Left forelimb (tissue), 1 donor: Measurements from ENCODE around the gene DYRK1B.
"Not testable (repeated sequence)": the region's sequence is repeated elsewhere in the genome, so short reads cannot be mapped to it uniquely, and the experiment has no call there.

Experiments used
- DNase-seq: peaks from one replicate; pipeline ENCODE4 v3.0.0-alpha.2; 2018; ENCODE audit warnings: low spot score

Gene DYRK1B

DNA sequence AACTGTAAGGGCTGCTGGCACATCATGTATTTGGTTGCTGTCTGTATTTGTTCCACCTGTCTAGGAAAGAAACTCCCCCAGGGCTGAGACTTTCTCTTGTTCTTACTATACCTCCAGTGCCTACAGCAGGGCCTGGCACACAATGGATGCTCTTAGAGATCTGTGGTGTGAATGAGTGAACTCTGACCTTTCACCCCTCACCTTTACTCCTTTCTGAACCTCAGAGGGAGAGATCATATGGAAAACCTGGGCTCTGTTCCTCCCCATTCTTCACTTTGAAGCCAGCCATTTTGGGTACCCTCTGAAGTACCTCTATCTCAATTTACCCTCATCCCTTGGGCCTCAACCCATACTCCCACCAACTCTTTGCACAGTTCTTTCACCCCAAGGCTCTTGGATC lies 3.1 kb downstream of the DYRK1B start:
- DNase-seq, result no peak

DNA sequence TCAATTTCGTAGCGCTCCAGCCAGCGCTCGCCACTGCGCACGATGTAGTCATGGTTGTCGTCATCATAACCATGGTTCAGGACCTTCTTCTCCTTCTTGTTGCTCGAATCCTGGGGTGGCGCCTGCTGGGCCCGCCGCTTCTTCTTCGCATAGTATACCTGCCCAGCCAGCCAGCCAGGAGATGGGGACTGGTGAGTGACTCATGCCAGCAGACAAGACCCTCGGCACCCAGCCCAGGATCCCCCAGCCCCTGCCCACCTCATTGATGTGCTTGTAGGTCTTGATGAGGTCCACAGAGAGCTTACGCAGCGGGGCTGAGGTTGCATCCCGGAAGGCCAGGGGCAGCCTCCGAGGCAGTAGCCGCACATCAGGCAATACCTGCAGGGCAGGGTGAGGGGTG lies 3.6 kb downstream of the DYRK1B start:
- DNase-seq, result no peak

GRCh38 chr19:39829702-39830275 lies 4.2 kb downstream of the DYRK1B start:
- DNase-seq, result no peak

DNA sequence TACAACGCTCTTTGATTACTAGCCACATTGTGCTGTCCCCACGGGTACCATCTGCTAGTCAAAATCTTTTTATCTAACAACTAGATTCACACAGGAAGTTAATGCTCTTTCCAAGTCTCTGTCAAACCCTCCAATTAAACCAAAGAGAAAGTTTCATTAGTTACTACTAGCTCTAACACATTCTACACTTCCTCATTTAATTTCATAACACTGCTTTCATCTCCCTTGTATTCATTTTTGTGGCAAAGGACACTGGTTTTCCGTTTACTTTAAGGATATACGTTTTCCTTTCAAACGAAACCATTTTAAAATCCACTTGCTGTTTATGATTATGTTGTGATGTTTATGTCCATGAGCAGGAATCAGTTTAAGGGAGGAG lies 5.3 kb downstream of the DYRK1B start:
- DNase-seq, result no peak

DNA sequence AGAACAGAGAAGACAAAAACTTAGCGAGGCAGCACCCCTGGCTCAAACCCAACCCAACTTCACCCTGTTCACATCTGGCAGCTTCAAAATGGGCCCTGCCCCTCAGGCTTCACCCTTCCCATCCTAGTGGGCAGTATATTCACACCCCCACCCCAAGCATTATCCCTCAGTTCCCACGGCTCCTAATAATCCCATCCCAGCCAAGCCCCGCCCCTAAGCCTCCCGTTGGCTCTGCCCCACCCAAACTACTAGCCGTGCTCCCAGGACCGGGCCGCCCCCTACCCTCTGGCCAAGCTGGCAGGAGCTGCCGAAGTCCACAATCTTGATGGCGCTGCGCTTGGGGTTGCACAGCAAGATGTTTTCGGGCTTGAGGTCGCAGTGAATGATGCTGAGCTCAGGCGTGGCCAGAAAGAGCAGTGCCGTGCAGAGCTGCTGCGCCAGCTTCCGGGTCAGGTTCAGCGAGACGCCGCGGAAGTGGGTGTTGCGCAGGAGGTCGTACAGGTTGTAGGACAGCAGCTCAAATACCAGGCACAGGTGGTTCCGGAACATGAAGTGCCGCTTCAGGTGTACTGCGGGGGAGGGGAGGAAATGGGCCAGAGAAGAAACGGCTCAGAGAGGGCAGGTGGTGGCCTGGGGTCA lies 5.8 kb downstream of the DYRK1B start:
- DNase-seq, result no peak

DNA sequence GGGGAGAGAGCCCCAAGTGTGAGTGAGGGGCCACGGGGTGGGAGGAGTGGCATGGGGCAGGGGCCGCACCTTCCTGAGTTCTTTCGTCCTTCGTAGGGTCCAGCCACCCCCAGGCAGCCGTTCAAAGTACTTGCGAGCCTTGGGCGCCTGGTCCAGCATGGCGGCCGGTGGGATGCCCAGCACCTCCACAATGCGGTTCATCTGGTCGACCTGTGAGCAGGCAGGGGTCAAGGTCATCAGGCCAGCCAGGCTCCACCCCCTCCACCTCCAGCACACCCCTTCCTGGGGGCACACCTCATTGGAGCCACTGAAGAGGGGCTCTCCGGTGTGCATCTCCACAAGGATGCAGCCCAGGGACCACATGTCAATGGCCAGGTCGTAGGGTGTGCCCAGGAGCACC lies 6.7 kb downstream of the DYRK1B start:
- DNase-seq, result no peak

GRCh38 chr19:39826311-39826945 lies 7.5 kb downstream of the DYRK1B start:
- DNase-seq, result no peak

- no peak for DNase-seq
Observed at GRCh38 chr19:39825531-39826076, 8.4 kb downstream of the DYRK1B start.

- no peak for DNase-seq
Observed at GRCh38 chr19:39825093-39825463, 8.9 kb downstream of the DYRK1B start.

DNA sequence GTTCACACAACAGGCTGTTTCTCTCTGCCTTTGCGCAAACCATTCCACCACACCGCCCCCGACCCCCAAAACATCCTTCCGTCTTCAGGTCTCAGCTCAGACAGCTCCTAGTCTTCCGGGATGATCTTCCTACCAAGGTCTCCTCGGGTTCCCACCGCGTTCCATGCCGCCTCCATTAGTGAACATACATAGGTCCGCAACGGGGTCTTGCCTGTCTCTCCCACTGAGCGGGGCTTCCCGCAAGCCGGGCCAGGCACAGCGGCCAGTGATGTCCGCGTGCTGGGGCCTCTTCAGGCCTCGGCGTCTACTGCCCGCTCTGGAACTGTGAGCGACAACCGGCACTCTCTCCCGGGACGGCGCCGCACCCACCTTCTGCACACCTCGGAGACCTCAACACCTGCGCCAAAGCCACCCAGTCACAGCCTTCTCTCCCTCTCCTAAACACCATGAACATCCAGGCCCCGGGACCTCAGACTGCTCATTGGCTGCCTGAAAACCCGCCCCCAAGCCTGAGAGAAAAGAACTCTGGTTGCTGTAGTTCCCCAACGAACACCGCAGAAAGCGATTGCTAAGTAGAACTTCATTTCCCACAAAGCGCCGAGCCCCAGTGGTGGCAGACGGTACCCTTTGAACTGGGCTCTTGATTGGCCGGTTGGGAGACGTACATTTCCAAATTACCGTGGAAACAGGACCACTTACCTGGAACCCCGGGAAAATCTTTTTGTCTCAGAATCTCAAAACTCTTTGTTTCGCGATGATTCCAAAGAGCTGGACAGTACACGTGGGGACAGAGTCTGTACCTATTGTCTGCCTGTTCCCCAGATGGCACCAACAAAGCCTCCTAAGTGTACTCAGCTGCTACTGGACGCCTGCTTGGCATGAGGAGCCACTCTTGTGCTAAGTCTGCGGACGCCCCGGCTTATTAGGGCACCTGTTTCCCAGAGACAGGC lies 9.5 kb downstream of the DYRK1B start:
- DNase-seq, result peak; percentile 88

GRCh38 chr19:39823686-39824085 lies 10.3 kb downstream of the DYRK1B start:
- DNase-seq, result no peak

GRCh38 chr19:39820696-39821095 lies 13.3 kb downstream of the DYRK1B start:
- no peak for DNase-seq

DNA sequence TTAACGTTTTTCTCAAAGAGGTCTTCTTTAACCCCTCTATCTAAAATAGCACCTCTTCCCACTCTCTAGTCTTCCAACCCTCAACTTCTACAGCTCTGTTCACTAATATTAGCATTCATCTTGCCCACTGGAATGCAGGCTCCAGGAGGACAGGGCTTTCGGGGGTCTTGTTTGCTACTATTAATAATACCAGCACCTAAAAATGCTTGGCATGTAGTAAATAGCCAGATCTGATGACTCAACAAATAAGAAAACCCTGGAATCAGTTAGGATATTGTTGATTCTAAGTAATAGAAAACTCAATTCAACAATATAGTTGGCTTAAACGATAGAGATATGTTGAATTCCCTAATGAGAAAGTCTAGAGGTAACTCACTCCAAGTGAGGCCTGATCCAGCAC lies 14.2 kb downstream of the DYRK1B start:
- no peak for DNase-seq

DNA sequence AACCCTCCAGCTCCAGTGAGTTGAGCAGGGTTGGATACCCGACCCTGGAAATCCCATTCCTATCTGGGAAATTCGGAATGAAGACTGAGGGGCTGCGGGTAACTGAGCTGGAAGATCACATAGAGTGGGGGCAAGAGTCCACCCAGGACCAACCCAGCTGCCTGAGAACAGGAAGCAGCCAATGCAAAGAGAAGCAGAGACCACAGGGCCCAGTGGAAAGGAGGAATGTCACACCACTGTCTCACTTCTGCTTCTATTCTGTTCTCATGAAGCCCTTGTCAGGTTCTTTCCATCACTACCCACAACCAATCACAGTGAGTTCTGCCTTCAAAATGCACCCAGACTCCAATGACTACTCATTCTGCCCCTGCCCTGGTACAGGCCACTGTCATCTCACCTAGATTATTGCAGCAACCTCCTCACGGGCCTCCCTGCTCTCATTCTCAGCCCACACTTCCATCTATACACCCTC lies 15.3 kb downstream of the DYRK1B start:
- no peak for DNase-seq

GRCh38 chr19:39817888-39818561 lies 15.9 kb downstream of the DYRK1B start:
- DNase-seq, result no peak

DNA sequence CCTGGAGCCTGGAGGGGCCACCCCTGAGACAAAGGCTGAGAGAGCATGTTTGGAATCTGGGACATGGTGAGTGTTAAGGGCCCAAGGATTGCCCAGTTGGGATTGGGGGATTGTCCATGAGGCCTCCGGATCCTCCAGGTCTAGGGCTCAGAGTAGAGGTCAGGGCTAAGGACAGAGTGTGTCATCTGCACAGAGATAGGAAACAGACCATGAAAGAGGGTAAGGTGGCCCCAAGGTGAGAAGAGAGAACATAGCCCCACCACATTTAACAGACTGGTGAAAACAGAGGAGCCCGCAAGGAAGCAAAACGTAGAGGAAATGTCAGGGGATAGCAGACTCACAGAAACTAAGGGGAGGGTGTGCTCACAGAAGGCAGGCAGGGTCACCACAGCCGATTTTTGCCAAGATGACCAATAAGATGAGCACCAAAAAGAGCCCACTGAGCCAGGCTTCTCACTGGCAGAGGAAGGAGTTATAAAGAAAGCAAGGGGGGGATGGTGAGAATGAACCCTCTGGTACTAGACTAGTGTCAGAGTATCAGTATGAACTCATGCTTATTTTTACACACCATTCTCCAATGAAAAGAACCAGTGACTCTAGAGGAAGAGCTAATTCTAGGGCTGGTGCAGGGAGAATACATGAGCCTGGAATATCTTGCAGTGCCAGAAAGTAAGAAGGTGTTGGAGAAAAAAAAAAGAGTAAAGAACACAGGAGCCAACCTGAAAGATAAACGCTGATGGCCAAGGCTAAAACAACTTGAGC lies 17.5 kb downstream of the DYRK1B start:
- no peak for DNase-seq

DNA sequence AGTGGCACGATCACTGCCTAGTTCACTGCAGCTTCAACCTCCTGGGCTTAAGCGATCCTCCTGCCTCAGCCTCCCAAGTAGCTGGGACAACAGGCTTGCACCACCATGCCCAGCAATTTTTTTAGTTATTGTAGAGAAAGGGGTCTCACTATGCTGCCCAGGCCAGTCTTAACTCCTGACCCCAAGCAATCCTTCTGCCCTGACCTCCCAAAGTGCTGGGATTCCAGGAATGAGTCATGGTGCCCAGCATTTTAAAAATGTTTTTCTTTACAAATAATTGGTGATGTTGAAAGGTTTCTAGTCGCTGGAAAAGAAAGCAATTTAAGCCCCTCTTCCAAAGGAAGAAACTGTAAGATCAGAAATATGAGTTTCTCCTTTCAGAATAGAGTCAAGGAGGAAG lies 19.4 kb downstream of the DYRK1B start:
- no peak for DNase-seq

DNA sequence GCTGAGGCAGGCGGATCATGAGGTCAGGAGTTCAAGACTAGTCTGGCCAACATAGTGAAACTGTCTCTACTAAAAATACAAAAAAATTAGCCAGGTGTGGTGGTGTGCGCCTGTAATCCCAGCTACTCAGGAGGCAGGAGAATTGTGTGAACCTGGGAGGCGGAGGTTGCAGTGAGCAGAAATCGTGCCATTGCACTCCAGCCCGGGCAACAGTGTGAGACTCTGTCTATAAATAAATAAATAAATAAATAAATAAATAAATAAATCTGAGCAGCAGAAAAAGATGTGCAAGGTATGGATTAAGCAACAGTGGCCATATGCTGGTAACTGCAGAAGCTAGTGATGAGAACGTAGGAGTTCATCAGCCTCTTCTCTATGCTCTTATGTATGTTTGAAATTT lies 19.9 kb downstream of the DYRK1B start:
- DNase-seq, result not testable (repeated sequence)

- DNase-seq, result no peak
Observed at GRCh38 chr19:39813264-39813993, 20.5 kb downstream of the DYRK1B start.

DNA sequence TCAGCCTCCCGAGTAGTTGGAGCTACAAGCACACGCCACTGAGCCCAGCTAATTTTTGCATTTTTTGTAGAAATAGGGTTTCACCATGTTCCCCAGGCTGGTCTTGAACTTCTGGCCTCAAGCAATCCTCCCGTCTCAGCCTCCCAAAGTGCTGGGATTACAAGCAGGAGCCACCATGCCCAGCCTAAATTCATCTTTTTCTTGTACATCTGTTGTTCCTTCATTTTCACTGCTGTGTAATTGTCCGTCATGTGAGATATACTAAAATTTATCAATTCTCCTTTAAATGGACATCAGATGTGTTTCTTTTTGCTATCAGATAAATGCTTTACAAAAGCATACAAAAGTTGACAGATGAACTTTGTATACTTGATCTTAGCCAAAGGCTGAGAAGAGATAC lies 22.9 kb downstream of the DYRK1B start:
- no peak for DNase-seq
